ENCODE measurements around the gene ZNRF4.

The ZNRF4 gene

GRCh38 chr19:5492635-5493409, 37.6 kb downstream of the ZNRF4 start:
- Histone ChIP-seq H3K9me3 (ENCODE audit: control insufficient read depth in 1 of 2, low read length in 2 of 2) (no peaks in the 10 kb centered on the region), H3K27me3 (ENCODE audit: low read depth, low read length) (no peaks in the 10 kb centered on the region), H3K4me3 (ENCODE audit: low read depth in 1 of 2, low read length in 2 of 2) (no peak overlapping the region), H3K36me3 (ENCODE audit: control insufficient read depth in 1 of 2, insufficient read depth in 2 of 2, low read length in 2 of 2) (no peaks in the 10 kb centered on the region), H3K4me1 (ENCODE audit: control insufficient read depth in 1 of 2, insufficient read depth in 2 of 2, low read length in 2 of 2) (peaks cover 0 to 5% of the 10 kb centered on the region in 2 donors), H3K27ac (ENCODE audit: low read length) (no peak overlapping the region)

GRCh38 chr19:5494773-5495172, 39.6 kb downstream of the ZNRF4 start:
- H3K4me3 ChIP-seq (ENCODE audit: low read depth in 1 of 2, low read length in 2 of 2), result no peak overlapping the region
- H3K27ac ChIP-seq (ENCODE audit: low read length), result no peak overlapping the region
- peaks cover 0 to 4% of the 10 kb centered on the region in 2 donors for H3K4me1 ChIP-seq (ENCODE audit: control insufficient read depth in 1 of 2, insufficient read depth in 2 of 2, low read length in 2 of 2)
- peaks cover 3% of the 10 kb centered on the region for H3K27me3 ChIP-seq (ENCODE audit: low read depth, low read length)
- peaks cover 0 to 4% of the 10 kb centered on the region in 2 donors for H3K9me3 ChIP-seq (ENCODE audit: control insufficient read depth in 1 of 2, low read length in 2 of 2)
- H3K36me3 ChIP-seq (ENCODE audit: control insufficient read depth in 1 of 2, insufficient read depth in 2 of 2, low read length in 2 of 2), result no peaks in the 10 kb centered on the region

- Histone ChIP-seq H3K27ac (ENCODE audit: low read length) (no peak overlapping the region), H3K4me1 (ENCODE audit: control insufficient read depth in 1 of 2, insufficient read depth in 2 of 2, low read length in 2 of 2) (no peaks in the 10 kb centered on the region), H3K4me3 (ENCODE audit: low read depth in 1 of 2, low read length in 2 of 2) (no peak overlapping the region), H3K36me3 (ENCODE audit: control insufficient read depth in 1 of 2, insufficient read depth in 2 of 2, low read length in 2 of 2) (no peaks in the 10 kb centered on the region), H3K9me3 (ENCODE audit: control insufficient read depth in 1 of 2, low read length in 2 of 2) (peaks cover 0 to 4% of the 10 kb centered on the region in 2 donors), H3K27me3 (ENCODE audit: low read depth, low read length) (peaks cover 3% of the 10 kb centered on the region)
Observed at GRCh38 chr19:5495792-5496191, 40.6 kb downstream of the ZNRF4 start.

GRCh38 chr19:5497297-5497696, 42.1 kb downstream of the ZNRF4 start:
- no peak overlapping the region for H3K4me3 ChIP-seq (ENCODE audit: low read depth in 1 of 2, low read length in 2 of 2)
- no peak overlapping the region for H3K27ac ChIP-seq (ENCODE audit: low read length)
- H3K4me1 ChIP-seq (ENCODE audit: control insufficient read depth in 1 of 2, insufficient read depth in 2 of 2, low read length in 2 of 2), result no peaks in the 10 kb centered on the region
- no peaks in the 10 kb centered on the region for H3K36me3 ChIP-seq (ENCODE audit: control insufficient read depth in 1 of 2, insufficient read depth in 2 of 2, low read length in 2 of 2)
- peaks cover 0 to 18% of the 10 kb centered on the region in 2 donors for H3K9me3 ChIP-seq (ENCODE audit: control insufficient read depth in 1 of 2, low read length in 2 of 2)
- H3K27me3 ChIP-seq (ENCODE audit: low read depth, low read length), result peaks cover 3% of the 10 kb centered on the region

GRCh38 chr19:5498830-5499550, 43.8 kb downstream of the ZNRF4 start:
- Histone ChIP-seq H3K4me1 (ENCODE audit: control insufficient read depth in 1 of 2, insufficient read depth in 2 of 2, low read length in 2 of 2) (no peaks in the 10 kb centered on the region), H3K27me3 (ENCODE audit: low read depth, low read length) (peaks cover 3% of the 10 kb centered on the region), H3K36me3 (ENCODE audit: control insufficient read depth in 1 of 2, insufficient read depth in 2 of 2, low read length in 2 of 2) (no peaks in the 10 kb centered on the region), H3K9me3 (ENCODE audit: control insufficient read depth in 1 of 2, low read length in 2 of 2) (peaks cover 7 to 28% of the 10 kb centered on the region in 2 donors), H3K27ac (ENCODE audit: low read length) (no peak overlapping the region), H3K4me3 (ENCODE audit: low read depth in 1 of 2, low read length in 2 of 2) (no peak overlapping the region)

- Histone ChIP-seq H3K27me3 (ENCODE audit: low read depth, low read length) (peaks cover 3% of the 10 kb centered on the region), H3K4me1 (ENCODE audit: control insufficient read depth in 1 of 2, insufficient read depth in 2 of 2, low read length in 2 of 2) (no peaks in the 10 kb centered on the region), H3K27ac (ENCODE audit: low read length) (no peak overlapping the region), H3K36me3 (ENCODE audit: control insufficient read depth in 1 of 2, insufficient read depth in 2 of 2, low read length in 2 of 2) (no peaks in the 10 kb centered on the region), H3K4me3 (ENCODE audit: low read depth in 1 of 2, low read length in 2 of 2) (no peak overlapping the region), H3K9me3 (ENCODE audit: control insufficient read depth in 1 of 2, low read length in 2 of 2) (peaks cover 7 to 39% of the 10 kb centered on the region in 2 donors)
Observed at GRCh38 chr19:5501907-5502306, 46.7 kb downstream of the ZNRF4 start.

- no peaks in the 10 kb centered on the region for H3K36me3 ChIP-seq (ENCODE audit: control insufficient read depth in 1 of 2, insufficient read depth in 2 of 2, low read length in 2 of 2)
- no peak overlapping the region for H3K27ac ChIP-seq (ENCODE audit: low read length)
- no peak overlapping the region for H3K4me3 ChIP-seq (ENCODE audit: low read depth in 1 of 2, low read length in 2 of 2)
- no peaks in the 10 kb centered on the region for H3K27me3 ChIP-seq (ENCODE audit: low read depth, low read length)
- peaks cover 7 to 39% of the 10 kb centered on the region in 2 donors for H3K9me3 ChIP-seq (ENCODE audit: control insufficient read depth in 1 of 2, low read length in 2 of 2)
- no peaks in the 10 kb centered on the region for H3K4me1 ChIP-seq (ENCODE audit: control insufficient read depth in 1 of 2, insufficient read depth in 2 of 2, low read length in 2 of 2)
Observed at GRCh38 chr19:5503598-5503997, 48.4 kb downstream of the ZNRF4 start.

- Histone ChIP-seq H3K36me3 (ENCODE audit: control insufficient read depth in 1 of 2, insufficient read depth in 2 of 2, low read length in 2 of 2) (no peaks in the 10 kb centered on the region), H3K4me3 (ENCODE audit: low read depth in 1 of 2, low read length in 2 of 2) (no peak overlapping the region), H3K27me3 (ENCODE audit: low read depth, low read length) (no peaks in the 10 kb centered on the region), H3K4me1 (ENCODE audit: control insufficient read depth in 1 of 2, insufficient read depth in 2 of 2, low read length in 2 of 2) (no peaks in the 10 kb centered on the region), H3K27ac (ENCODE audit: low read length) (no peak overlapping the region), H3K9me3 (ENCODE audit: control insufficient read depth in 1 of 2, low read length in 2 of 2) (peaks cover 7 to 39% of the 10 kb centered on the region in 2 donors)
Observed at GRCh38 chr19:5504114-5504513, 48.9 kb downstream of the ZNRF4 start.

Measured in muscle layer of duodenum (tissue), 2 donors.